IMR-90 (cell line): Measurements from ENCODE around the gene PGLYRP2. TPM values are rescaled to one million over a fixed set of nuclear protein-coding genes. Genes with fewer than 3 reads are reported as not detected.
A peak's percentile ranks its signal among the peaks of the same experiment; 100 is the strongest.

Experiments used
- ATAC-seq: fragments of 200-7000 bp; cut with Tn5 transposase; 2 replicates; pipeline ENCODE4 v1.9.1; 2020; ENCODE audit warnings: low read depth, mild to moderate bottlenecking, moderate library complexity
- BruUV-seq: library from RNA; stranded (reverse); fragments of 400-500 nt; replicated peaks from 2 replicates; lab custom pipeline; 2021; lab: Mats Ljungman, UMichigan
- CTCF ChIA-PET: fragments of 300-600 bp; formaldehyde crosslinking; extraction: SDS; loops from one replicate; lab custom pipeline; 2021; ENCODE audit warnings: antibody characterized with exemption; lab: Yijun Ruan, JAX
- POLR2A ChIA-PET: fragments of 300-600 bp; sonication (Branson Sonifier 250); formaldehyde crosslinking; loops from one replicate; lab custom pipeline; 2022; ENCODE audit warnings: antibody characterized with exemption; ENCODE audit not compliant: unreplicated experiment; lab: Charles Lee
- DNase-seq: peaks from one replicate; pipeline ENCODE4 v3.0.0; 2013
- H2AFZ ChIP-seq: replicated peaks from 2 replicates; pipeline ENCODE3; 2013; ENCODE audit warnings: low read length, mild to moderate bottlenecking; ENCODE audit not compliant: poor library complexity
- H2AK5ac ChIP-seq: 2 replicates; pipeline ENCODE4 v1.6.1; 2013; ENCODE audit warnings: low read depth, low read length, inconsistent platforms
- H2AK9ac ChIP-seq: replicated peaks from 2 replicates; pipeline ENCODE3; 2013; ENCODE audit warnings: mild to moderate bottlenecking, low read depth, low read length, moderate library complexity; ENCODE audit not compliant: poor library complexity
- H2BK120ac ChIP-seq: 2 replicates; pipeline ENCODE4 v1.6.1; 2013; ENCODE audit warnings: low read depth, low read length, inconsistent platforms
- H2BK15ac ChIP-seq: 3 replicates; pipeline ENCODE4 v1.6.1; 2013; ENCODE audit warnings: low read depth, low read length, inconsistent platforms
- H2BK20ac ChIP-seq: 2 replicates; pipeline ENCODE4 v1.6.1; 2013; ENCODE audit warnings: low read depth, mild to moderate bottlenecking, inconsistent platforms, low read length, moderate library complexity
- H2BK5ac ChIP-seq: 2 replicates; pipeline ENCODE4 v1.6.1; 2013; ENCODE audit warnings: mild to moderate bottlenecking, low read depth, low read length, inconsistent platforms; ENCODE audit not compliant: poor library complexity, severe bottlenecking
- H3K14ac ChIP-seq: replicated peaks from 2 replicates; pipeline ENCODE4 v1.6.1; 2013; ENCODE audit warnings: low read depth, low read length, inconsistent platforms
- H3K18ac ChIP-seq: 2 replicates; pipeline ENCODE4 v1.6.1; 2013; ENCODE audit warnings: low read depth, low read length, control low read depth
- H3K23ac ChIP-seq: 2 replicates; pipeline ENCODE4 v1.6.1; 2013; ENCODE audit warnings: low read depth, low read length, inconsistent platforms
- H3K27ac ChIP-seq: 2 replicates; pipeline ENCODE4 v1.5.1; 2013; ENCODE audit warnings: mild to moderate bottlenecking, control low read depth, low read length; ENCODE audit not compliant: insufficient read depth
- H3K27me3 ChIP-seq: 2 replicates; pipeline ENCODE4 v1.6.1; 2013; ENCODE audit warnings: low read length; ENCODE audit not compliant: control insufficient read depth, insufficient read depth
- H3K36me3 ChIP-seq: 2 replicates; pipeline ENCODE4 v1.6.1; 2013; ENCODE audit warnings: low read length, mixed read lengths; ENCODE audit not compliant: control insufficient read depth, insufficient read depth
- H3K4ac ChIP-seq: 2 replicates; pipeline ENCODE4 v1.6.1; 2013; ENCODE audit warnings: low read depth, low read length, inconsistent platforms
- H3K4me1 ChIP-seq: 2 replicates; pipeline ENCODE4 v1.6.1; 2013; ENCODE audit warnings: low read length, mixed read lengths; ENCODE audit not compliant: control insufficient read depth, insufficient read depth
- H3K4me2 ChIP-seq: 2 replicates; pipeline ENCODE4 v1.6.1; 2013; ENCODE audit warnings: low read depth, mild to moderate bottlenecking, control low read depth, low read length, moderate library complexity
- H3K4me3 ChIP-seq: 2 replicates; pipeline ENCODE4 v1.5.1; 2013; ENCODE audit warnings: low read depth, mild to moderate bottlenecking, control low read depth, low read length, moderate library complexity; ENCODE audit not compliant: insufficient read depth
- H3K56ac ChIP-seq: 2 replicates; pipeline ENCODE4 v1.6.1; 2013; ENCODE audit warnings: low read length, inconsistent platforms; ENCODE audit not compliant: insufficient read depth; ENCODE audit errors: extremely low read depth
- H3K79me1 ChIP-seq, 2 experiments: 2 replicates each; pipeline ENCODE4 v1.6.1; 2013; ENCODE audit warnings: low read length in 2 of 2, inconsistent platforms in 1 of 2, low read depth in 1 of 2
- H3K9ac ChIP-seq: 2 replicates; pipeline ENCODE4 v1.6.1; 2013; ENCODE audit warnings: low read depth, low read length, control low read depth
- H3K9me1 ChIP-seq: 2 replicates; pipeline ENCODE4 v1.6.1; 2013; ENCODE audit warnings: low read length, inconsistent platforms; ENCODE audit not compliant: insufficient read depth
- H3K9me3 ChIP-seq: 2 replicates; pipeline ENCODE4 v1.6.1; 2013; ENCODE audit warnings: low read length; ENCODE audit not compliant: control insufficient read depth, insufficient read depth
- H4K20me1 ChIP-seq: 2 replicates; pipeline ENCODE4 v1.6.1; 2013; ENCODE audit warnings: low read length, inconsistent platforms; ENCODE audit not compliant: insufficient read depth
- H4K5ac ChIP-seq: 2 replicates; pipeline ENCODE4 v1.6.1; 2013; ENCODE audit warnings: mild to moderate bottlenecking, low read depth, low read length, control low read depth
- H4K8ac ChIP-seq, 2 experiments: 2 replicates each; pipeline ENCODE4 v1.6.1; 2013; ENCODE audit warnings: low read depth in 2 of 2, low read length in 2 of 2, control low read depth in 1 of 2, inconsistent platforms in 1 of 2
- H4K91ac ChIP-seq: 2 replicates; pipeline ENCODE4 v1.6.1; 2013; ENCODE audit warnings: low read depth, low read length, inconsistent platforms; ENCODE audit not compliant: insufficient read depth
- CHD1 ChIP-seq: IDR thresholded peaks from 2 replicates; pipeline ENCODE4 v1.6.1; 2012; ENCODE audit warnings: low read depth, low read length, improper control_type of control experiment
- FOS ChIP-seq: fragments of 150-350 bp; IDR thresholded peaks from 2 replicates; pipeline ENCODE4 v1.6.1; 2016; ENCODE audit warnings: low read depth, low read length
- RAD21 ChIP-seq: IDR thresholded peaks from 2 replicates; pipeline ENCODE4 v1.6.1; 2012; ENCODE audit warnings: low read length, improper control_type of control experiment
- RCOR1 ChIP-seq: IDR thresholded peaks from 2 replicates; pipeline ENCODE4 v1.6.1; 2012; ENCODE audit warnings: mild to moderate bottlenecking, low read length, improper control_type of control experiment; ENCODE audit not compliant: insufficient replicate concordance
- RFX5 ChIP-seq: IDR thresholded peaks from 2 replicates; pipeline ENCODE4 v1.8.0; 2012; ENCODE audit warnings: low read depth, mild to moderate bottlenecking, low read length, moderate library complexity
- WGBS, 2 experiments: methylation state at CpG; one replicate each; pipeline versions ENCODE4 v1.1.5 to v1.1.7; 2013; ENCODE audit warnings: missing lambda C conversion rate in 2 of 2; ENCODE audit not compliant: insufficient read length in 1 of 2; ENCODE audit errors: extremely low coverage in 2 of 2; 5-methylcytosine and 5-hydroxymethylcytosine counted together
- dilution Hi-C: fragments of 300-500 bp; cut with HindIII; formaldehyde crosslinking; loops from one replicate; pipeline ENCODE4 v1.14.3; 2018; ENCODE audit warnings: low sequenced_read_pairs; ENCODE audit not compliant: unreplicated experiment
- in situ Hi-C: fragments of 300-500 bp; cut with MboI; formaldehyde crosslinking; loops from 3 replicates; pipeline ENCODE4 v1.14.3; 2019; ENCODE audit warnings: low sequenced_read_pairs, inconsistent platforms, mixed read lengths
- intact Hi-C: fragments of 100-400 bp; cut with micrococcal nuclease; formaldehyde crosslinking; loops from 2 replicates; pipeline ENCODE4 v1.10.0; 2022
- polyA plus RNA-seq, 3 experiments: library from polyadenylated mRNA; depleted of rRNA; stranded (reverse); fragments of >200 nt; gene quantifications; 2 replicates each; pipeline ENCODE4 v1.2.3, GENCODE V29; 2012; ENCODE audit warnings: low replicate concordance in 1 of 3
- total RNA-seq: library from RNA; depleted of rRNA; stranded (reverse); fragments of >200 nt; gene quantifications from 2 replicates; pipeline ENCODE4 v1.2.3, GENCODE V29; 2012
- TF ChIP-seq, protein P1 (sequence below): fragments of 150-350 bp; IDR thresholded peaks from 2 replicates; pipeline ENCODE4 v1.6.1; 2017; ENCODE audit warnings: mild to moderate bottlenecking, antibody characterized with exemption, low read length, low read depth
- TF ChIP-seq, protein P2 (sequence below): fragments of 150-350 bp; IDR thresholded peaks from 2 replicates; pipeline ENCODE4 v1.6.1; 2016; ENCODE audit warnings: low read depth, mild to moderate bottlenecking, low read length, moderate library complexity, borderline replicate concordance
- TF ChIP-seq, protein P3 (sequence below): conservative IDR thresholded peaks from 2 replicates; pipeline ENCODE4 v1.5.1; 2012; ENCODE audit warnings: mild to moderate bottlenecking, low read depth, low read length, improper control_type of control experiment

PGLYRP2 gene
- total and polyA plus RNA-seq, 2 of the 4 experiments (the other 2 are of a cell fraction), result not detected

DNA sequence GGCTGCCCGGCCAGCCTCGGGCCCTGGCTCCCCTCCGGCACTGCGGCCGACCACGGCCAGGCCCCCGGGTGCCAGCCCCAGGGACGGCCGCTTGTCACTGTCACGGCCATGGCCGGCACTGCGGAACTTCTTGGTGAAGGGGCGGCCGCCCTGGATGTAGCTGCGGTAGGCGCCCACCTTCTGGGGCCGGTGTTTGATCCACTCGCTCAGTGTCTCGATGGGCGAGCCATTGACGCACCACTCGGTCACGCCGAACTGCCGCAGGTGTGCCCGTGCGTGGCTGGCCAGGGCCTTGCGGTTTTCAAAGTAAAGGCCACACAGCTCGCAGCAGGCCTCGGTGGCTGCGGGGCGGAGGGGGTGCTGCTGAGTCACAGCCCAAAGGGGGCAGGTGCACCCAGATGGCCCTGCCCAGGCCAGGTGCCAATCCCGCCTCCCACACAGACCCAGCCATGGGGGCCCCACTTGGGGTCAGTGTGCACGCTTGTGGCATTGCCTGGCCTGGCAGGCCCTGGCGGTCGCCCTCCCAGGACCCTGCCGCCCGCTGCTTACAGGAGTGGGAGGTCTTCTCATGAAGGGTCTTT is 54.5 kb downstream of the PGLYRP2 start:
- peaks cover 62% of the 10 kb centered on the region for H3K36me3 ChIP-seq

More for the DNA sequence above, 54.5 kb downstream of the PGLYRP2 start:
- Histone ChIP-seq H2AK9ac (peak overlapping the region; percentile 42), H3K23ac (no peak overlapping the region), H4K20me1 (peaks cover 42% of the 10 kb centered on the region), H4K91ac (no peak overlapping the region), H3K27me3 (no peaks in the 10 kb centered on the region), H3K4me3 (no peak overlapping the region), H2BK120ac (no peak overlapping the region), H3K4ac (no peak overlapping the region), H2BK15ac (no peak overlapping the region), H2AFZ (no peak overlapping the region), H4K5ac (no peak overlapping the region), H3K9me3 (peaks cover 5% of the 10 kb centered on the region; the same call in 1 of the 2 replicates), H3K4me1 (peaks cover 8% of the 10 kb centered on the region), H3K56ac (no peak overlapping the region), H2AK5ac (no peak overlapping the region), H3K4me2 (no peak overlapping the region), H3K27ac (no peak overlapping the region), H3K9me1 (0 out of 2 replicates have a peak, but pooled peaks cover 3% of the 10 kb centered on the region), H3K79me1 (peaks cover 8 to 43% of the 10 kb centered on the region in 2 experiments), H4K8ac (no peak overlapping the region), H3K14ac (no peak overlapping the region), H2BK5ac (no peak overlapping the region), H3K9ac (no peak overlapping the region), H2BK20ac (no peak overlapping the region), H3K18ac (no peak overlapping the region)
- intact Hi-C loops, result no loop called here
- no TSS peak for BruUV-seq
- ChIA-PET CTCF (no interaction called here), POLR2A (no interaction called here)
- no peak for TF ChIP-seq RCOR1
- no peak for TF ChIP-seq FOS
- TF ChIP-seq, protein P1, sequence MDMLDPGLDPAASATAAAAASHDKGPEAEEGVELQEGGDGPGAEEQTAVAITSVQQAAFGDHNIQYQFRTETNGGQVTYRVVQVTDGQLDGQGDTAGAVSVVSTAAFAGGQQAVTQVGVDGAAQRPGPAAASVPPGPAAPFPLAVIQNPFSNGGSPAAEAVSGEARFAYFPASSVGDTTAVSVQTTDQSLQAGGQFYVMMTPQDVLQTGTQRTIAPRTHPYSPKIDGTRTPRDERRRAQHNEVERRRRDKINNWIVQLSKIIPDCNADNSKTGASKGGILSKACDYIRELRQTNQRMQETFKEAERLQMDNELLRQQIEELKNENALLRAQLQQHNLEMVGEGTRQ, result no peak
- TF ChIP-seq, protein P2, sequence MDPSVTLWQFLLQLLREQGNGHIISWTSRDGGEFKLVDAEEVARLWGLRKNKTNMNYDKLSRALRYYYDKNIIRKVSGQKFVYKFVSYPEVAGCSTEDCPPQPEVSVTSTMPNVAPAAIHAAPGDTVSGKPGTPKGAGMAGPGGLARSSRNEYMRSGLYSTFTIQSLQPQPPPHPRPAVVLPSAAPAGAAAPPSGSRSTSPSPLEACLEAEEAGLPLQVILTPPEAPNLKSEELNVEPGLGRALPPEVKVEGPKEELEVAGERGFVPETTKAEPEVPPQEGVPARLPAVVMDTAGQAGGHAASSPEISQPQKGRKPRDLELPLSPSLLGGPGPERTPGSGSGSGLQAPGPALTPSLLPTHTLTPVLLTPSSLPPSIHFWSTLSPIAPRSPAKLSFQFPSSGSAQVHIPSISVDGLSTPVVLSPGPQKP, result no peak
- no peak for TF ChIP-seq RFX5
- TF ChIP-seq, protein P3, sequence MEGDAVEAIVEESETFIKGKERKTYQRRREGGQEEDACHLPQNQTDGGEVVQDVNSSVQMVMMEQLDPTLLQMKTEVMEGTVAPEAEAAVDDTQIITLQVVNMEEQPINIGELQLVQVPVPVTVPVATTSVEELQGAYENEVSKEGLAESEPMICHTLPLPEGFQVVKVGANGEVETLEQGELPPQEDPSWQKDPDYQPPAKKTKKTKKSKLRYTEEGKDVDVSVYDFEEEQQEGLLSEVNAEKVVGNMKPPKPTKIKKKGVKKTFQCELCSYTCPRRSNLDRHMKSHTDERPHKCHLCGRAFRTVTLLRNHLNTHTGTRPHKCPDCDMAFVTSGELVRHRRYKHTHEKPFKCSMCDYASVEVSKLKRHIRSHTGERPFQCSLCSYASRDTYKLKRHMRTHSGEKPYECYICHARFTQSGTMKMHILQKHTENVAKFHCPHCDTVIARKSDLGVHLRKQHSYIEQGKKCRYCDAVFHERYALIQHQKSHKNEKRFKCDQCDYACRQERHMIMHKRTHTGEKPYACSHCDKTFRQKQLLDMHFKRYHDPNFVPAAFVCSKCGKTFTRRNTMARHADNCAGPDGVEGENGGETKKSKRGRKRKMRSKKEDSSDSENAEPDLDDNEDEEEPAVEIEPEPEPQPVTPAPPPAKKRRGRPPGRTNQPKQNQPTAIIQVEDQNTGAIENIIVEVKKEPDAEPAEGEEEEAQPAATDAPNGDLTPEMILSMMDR, result no peak
- TF ChIP-seq RAD21, result no peak
- TF ChIP-seq CHD1, result no peak
- WGBS, 2 experiments, result 98% methylated on average over 22 of the region's 38 CpGs; no CpG with 5 or more reads in 1 of the 2 experiments
- in situ Hi-C loops, result loop anchor here (25.0 kb wide), 2 partner anchors 763 to 862 kb away; partner anchors contain the start of genes AP1M1, FAM32A and NDUFB7
- dilution Hi-C loops, result no loop called here
- ATAC-seq (no peak), DNase-seq (no peak)
